OCI-LY1 (cell line): ENCODE measurements around the gene FARP1.

Experiments
- H2AFZ ChIP-seq: fragments of 200-600 bp; sonication (generic), shearing (Covaris generic); 2 replicates; pipeline ENCODE4 v1.6.0; 2014; ENCODE audit warnings: antibody characterized with exemption, mild to moderate bottlenecking, low read length
- H3F3A ChIP-seq: fragments of 200-600 bp; sonication (generic), shearing (Covaris generic); 2 replicates; pipeline ENCODE4 v1.6.0; 2014; ENCODE audit warnings: mild to moderate bottlenecking, antibody characterized with exemption, low read length, moderate library complexity; ENCODE audit not compliant: insufficient read depth
- H3K27ac ChIP-seq: fragments of 200-600 bp; sonication (generic); 2 replicates; pipeline ENCODE4 v1.5.1; 2014; ENCODE audit warnings: low read length, mixed run types, mild to moderate bottlenecking, low read depth; ENCODE audit not compliant: poor library complexity, severe bottlenecking
- H3K27me3 ChIP-seq: fragments of 200-600 bp; sonication (generic); 2 replicates; pipeline ENCODE4 v1.6.0; 2014; ENCODE audit warnings: antibody characterized with exemption, mild to moderate bottlenecking, low read length, moderate library complexity; ENCODE audit not compliant: insufficient read depth
- H3K36me3 ChIP-seq: fragments of 200-600 bp; sonication (generic); 2 replicates; pipeline ENCODE4 v1.6.1; 2014; ENCODE audit warnings: mild to moderate bottlenecking, antibody characterized with exemption, low read length, moderate library complexity, mixed read lengths; ENCODE audit not compliant: insufficient read depth
- H3K4me1 ChIP-seq: fragments of 200-600 bp; sonication (generic); 2 replicates; pipeline ENCODE4 v1.5.1; 2014; ENCODE audit warnings: mild to moderate bottlenecking, low read length, moderate library complexity; ENCODE audit not compliant: insufficient read depth, severe bottlenecking
- H3K4me2 ChIP-seq: fragments of 200-600 bp; sonication (generic), shearing (Covaris generic); 2 replicates; pipeline ENCODE4 v1.6.1; 2014; ENCODE audit warnings: low read length
- H3K4me3 ChIP-seq: fragments of 200-600 bp; sonication (generic); 2 replicates; pipeline ENCODE4 v1.5.1; 2014; ENCODE audit warnings: low read length, low read depth, mild to moderate bottlenecking, mixed read lengths; ENCODE audit not compliant: poor library complexity, severe bottlenecking
- H3K79me2 ChIP-seq: fragments of 200-600 bp; shearing (Covaris generic); 2 replicates; pipeline ENCODE4 v1.6.1; 2016; ENCODE audit warnings: mixed run types, low read length, mixed read lengths; ENCODE audit not compliant: insufficient read depth
- H3K9ac ChIP-seq: fragments of 200-600 bp; sonication (generic), shearing (Covaris generic); 2 replicates; pipeline ENCODE4 v1.6.1; 2014; ENCODE audit warnings: mild to moderate bottlenecking, low read length, mixed read lengths
- H3K9me2 ChIP-seq: fragments of 200-600 bp; sonication (generic), shearing (Covaris generic); 2 replicates; pipeline ENCODE4 v1.6.1; 2014; ENCODE audit warnings: low read depth, mild to moderate bottlenecking, low read length, mixed read lengths
- H3K9me3 ChIP-seq: fragments of 200-600 bp; shearing (Covaris generic); 2 replicates; pipeline ENCODE4 v1.6.1; 2014; ENCODE audit warnings: low read length, mixed read lengths
- H4K20me1 ChIP-seq: fragments of 200-600 bp; sonication (generic), shearing (Covaris generic); 2 replicates; pipeline ENCODE4 v1.6.0; 2016; ENCODE audit warnings: mild to moderate bottlenecking, low read length; ENCODE audit not compliant: insufficient read depth
- EZH2 ChIP-seq: fragments of 200-600 bp; sonication (generic), shearing (Covaris generic); IDR thresholded peaks from 2 replicates; pipeline ENCODE4 v1.8.0; 2017; ENCODE audit warnings: borderline replicate concordance, mixed run types, mild to moderate bottlenecking, antibody characterized with exemption, low read length, moderate library complexity, mixed read lengths
- TF ChIP-seq, protein P1 (sequence below): fragments of 200-600 bp; sonication (generic), shearing (Covaris generic); IDR thresholded peaks from 2 replicates; pipeline ENCODE4 v1.5.1; 2017; ENCODE audit warnings: mild to moderate bottlenecking, antibody characterized with exemption, low read length, moderate library complexity, mixed read lengths

The FARP1 gene

DNA sequence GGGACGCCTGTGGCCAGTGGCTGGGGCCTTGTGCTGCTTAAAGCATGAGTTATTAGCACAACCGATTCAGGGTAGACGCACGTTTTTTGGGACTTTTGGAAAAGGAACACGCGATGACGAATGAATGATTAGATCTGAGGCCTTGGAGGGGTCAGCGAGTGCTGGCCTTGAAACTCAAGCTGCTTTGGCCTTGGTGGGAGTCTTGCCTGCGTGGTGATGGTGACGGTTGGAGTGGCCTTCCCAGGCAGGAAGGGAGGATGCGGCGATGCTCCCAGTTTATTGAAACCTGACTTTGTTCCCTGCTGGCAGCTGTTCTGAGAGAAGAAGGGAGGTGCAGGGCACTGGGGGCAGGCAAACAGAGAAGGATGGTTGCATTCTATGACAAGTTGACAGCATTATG, 97.2 kb downstream of the FARP1 start:
- Histone ChIP-seq H4K20me1 (no peaks in the 10 kb centered on the region), H3K9me2 (no peaks in the 10 kb centered on the region), H2AFZ (no peak overlapping the region), H3K4me1 (no peaks in the 10 kb centered on the region), H3F3A (no peaks in the 10 kb centered on the region), H3K27me3 (no peaks in the 10 kb centered on the region; the same call in 1 of the 2 replicates), H3K4me3 (no peak overlapping the region), H3K36me3 (no peaks in the 10 kb centered on the region), H3K27ac (no peak overlapping the region), H3K4me2 (no peak overlapping the region), H3K9ac (no peak overlapping the region), H3K79me2 (no peaks in the 10 kb centered on the region), H3K9me3 (no peaks in the 10 kb centered on the region)
- TF ChIP-seq, protein P1, sequence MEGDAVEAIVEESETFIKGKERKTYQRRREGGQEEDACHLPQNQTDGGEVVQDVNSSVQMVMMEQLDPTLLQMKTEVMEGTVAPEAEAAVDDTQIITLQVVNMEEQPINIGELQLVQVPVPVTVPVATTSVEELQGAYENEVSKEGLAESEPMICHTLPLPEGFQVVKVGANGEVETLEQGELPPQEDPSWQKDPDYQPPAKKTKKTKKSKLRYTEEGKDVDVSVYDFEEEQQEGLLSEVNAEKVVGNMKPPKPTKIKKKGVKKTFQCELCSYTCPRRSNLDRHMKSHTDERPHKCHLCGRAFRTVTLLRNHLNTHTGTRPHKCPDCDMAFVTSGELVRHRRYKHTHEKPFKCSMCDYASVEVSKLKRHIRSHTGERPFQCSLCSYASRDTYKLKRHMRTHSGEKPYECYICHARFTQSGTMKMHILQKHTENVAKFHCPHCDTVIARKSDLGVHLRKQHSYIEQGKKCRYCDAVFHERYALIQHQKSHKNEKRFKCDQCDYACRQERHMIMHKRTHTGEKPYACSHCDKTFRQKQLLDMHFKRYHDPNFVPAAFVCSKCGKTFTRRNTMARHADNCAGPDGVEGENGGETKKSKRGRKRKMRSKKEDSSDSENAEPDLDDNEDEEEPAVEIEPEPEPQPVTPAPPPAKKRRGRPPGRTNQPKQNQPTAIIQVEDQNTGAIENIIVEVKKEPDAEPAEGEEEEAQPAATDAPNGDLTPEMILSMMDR = no peak
- no peak for TF ChIP-seq EZH2

DNA sequence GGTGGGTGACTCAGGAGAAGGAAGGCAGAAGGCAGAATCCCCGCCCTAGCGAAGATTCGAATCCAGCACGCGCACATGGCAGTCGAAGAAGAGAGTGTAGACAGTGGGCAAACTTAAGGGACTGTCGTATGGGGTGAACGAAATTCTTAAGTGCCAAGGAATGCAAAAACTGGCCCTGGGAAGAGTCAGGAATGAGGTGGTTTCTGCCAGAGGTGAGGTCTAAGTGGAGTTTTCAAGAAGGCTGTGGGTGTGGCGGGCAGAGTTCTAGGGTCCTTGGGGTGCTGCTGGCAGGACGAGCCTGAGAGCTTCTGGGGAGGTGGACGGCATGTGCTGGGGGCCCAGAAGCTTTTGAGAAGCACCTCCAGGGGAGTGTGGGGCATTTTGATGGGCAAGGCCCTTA, 98.1 kb downstream of the FARP1 start:
- Histone ChIP-seq H3K4me2 (no peak overlapping the region), H3K79me2 (no peaks in the 10 kb centered on the region), H3K9me3 (no peaks in the 10 kb centered on the region), H3K9ac (no peak overlapping the region), H3K9me2 (no peaks in the 10 kb centered on the region), H3K27ac (no peak overlapping the region), H3K4me3 (no peak overlapping the region), H3K4me1 (no peaks in the 10 kb centered on the region), H2AFZ (no peak overlapping the region), H3F3A (no peaks in the 10 kb centered on the region), H4K20me1 (no peaks in the 10 kb centered on the region), H3K36me3 (no peaks in the 10 kb centered on the region), H3K27me3 (no peaks in the 10 kb centered on the region; the same call in 1 of the 2 replicates)
- no peak for TF ChIP-seq EZH2
- TF ChIP-seq, protein P1 = no peak

DNA sequence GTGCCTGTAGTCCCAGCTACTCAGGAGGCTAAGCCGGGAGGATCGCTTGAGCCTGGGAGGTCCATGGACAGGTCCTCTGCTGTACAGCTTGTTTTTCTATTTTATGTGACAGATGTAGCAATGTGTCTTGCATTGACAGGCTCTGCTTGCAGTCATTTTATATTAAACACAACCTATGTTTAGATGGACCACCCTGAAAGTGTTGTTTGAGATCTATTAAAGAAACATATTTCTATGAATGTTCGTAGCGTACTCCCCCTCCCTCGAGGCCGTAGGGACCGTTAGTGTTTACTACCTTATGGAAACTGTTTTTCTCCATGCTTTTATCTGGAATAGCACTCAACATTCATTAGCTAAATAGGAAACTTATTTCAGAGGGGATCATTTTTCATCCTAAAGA, 99.1 kb downstream of the FARP1 start:
- no peaks in the 10 kb centered on the region for H3K79me2 ChIP-seq
- H3K36me3 ChIP-seq = no peaks in the 10 kb centered on the region
- H3F3A ChIP-seq = no peaks in the 10 kb centered on the region
- no peaks in the 10 kb centered on the region for H3K4me1 ChIP-seq
- H2AFZ ChIP-seq = no peak overlapping the region
- no peak overlapping the region for H3K9ac ChIP-seq
- no peaks in the 10 kb centered on the region for H4K20me1 ChIP-seq
- H3K4me2 ChIP-seq = no peak overlapping the region
- H3K9me3 ChIP-seq = no peaks in the 10 kb centered on the region
- TF ChIP-seq, protein P1 = no peak
- TF ChIP-seq EZH2 = no peak
- H3K27me3 ChIP-seq = no peaks in the 10 kb centered on the region; the same call in 1 of the 2 replicates
- no peaks in the 10 kb centered on the region for H3K9me2 ChIP-seq
- no peak overlapping the region for H3K27ac ChIP-seq
- no peak overlapping the region for H3K4me3 ChIP-seq
